Dermis blood vessel endothelial cell (primary cell): ENCODE measurements around the gene ERGIC3. TPM values are rescaled to one million over a fixed set of nuclear protein-coding genes. Genes with fewer than 3 reads are reported as not detected.
"Not testable (repeated sequence)": the region's sequence is repeated elsewhere in the genome, so short reads cannot be mapped to it uniquely, and the experiment has no call there.

ENCODE experiments used
- DNase-seq: peaks from one replicate; pipeline ENCODE4 v3.0.0; 2010
- total RNA-seq: library from RNA; depleted of rRNA; stranded (reverse); fragments of >200 nt; gene quantifications from 2 replicates; pipeline ENCODE4 v1.2.3, GENCODE V29; 2014

Gene ERGIC3
- total RNA-seq, result 256 and 484 TPM in 2 replicates

DNA sequence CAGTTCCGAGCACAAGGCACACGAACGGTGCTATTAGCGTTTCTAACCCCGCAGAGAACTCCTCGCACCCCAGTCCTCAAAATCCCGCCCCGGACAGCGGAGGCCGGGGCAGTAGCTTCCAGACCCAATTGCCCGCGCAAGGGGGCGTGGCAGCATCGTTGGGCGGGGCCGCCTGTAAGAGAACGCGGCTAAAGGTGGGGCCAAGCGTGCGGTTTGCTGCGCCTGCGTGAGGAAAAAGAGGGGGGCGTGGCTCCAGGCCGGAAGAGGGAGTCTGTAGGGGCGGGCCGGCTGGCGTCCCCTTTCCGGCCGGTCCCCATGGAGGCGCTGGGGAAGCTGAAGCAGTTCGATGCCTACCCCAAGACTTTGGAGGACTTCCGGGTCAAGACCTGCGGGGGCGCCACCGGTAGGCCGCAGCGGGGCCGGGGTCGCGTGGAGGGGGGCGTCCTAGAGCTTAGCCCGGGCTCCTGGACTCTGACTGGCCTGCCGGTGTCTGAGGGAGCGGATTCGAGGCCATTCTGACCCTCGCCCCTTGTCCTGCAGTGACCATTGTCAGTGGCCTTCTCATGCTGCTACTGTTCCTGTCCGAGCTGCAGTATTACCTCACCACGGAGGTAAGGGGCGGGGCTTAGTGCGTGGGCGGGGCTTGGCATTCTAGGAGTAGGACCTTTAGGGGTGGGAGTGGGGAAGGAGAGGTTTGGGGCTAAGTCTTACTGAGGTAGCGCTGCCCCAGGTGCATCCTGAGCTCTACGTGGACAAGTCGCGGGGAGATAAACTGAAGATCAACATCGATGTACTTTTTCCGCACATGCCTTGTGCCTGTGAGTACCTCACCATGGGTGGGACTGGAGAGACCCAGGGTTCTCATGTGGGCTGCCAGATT is at the start of gene ERGIC3:
ERGIC3 (plus strand) TSS at position 296 of the 880 bp plus-strand sequence; CDS start at position 316, 20 bp downstream.
- DNase-seq, result peak; percentile 96

DNA sequence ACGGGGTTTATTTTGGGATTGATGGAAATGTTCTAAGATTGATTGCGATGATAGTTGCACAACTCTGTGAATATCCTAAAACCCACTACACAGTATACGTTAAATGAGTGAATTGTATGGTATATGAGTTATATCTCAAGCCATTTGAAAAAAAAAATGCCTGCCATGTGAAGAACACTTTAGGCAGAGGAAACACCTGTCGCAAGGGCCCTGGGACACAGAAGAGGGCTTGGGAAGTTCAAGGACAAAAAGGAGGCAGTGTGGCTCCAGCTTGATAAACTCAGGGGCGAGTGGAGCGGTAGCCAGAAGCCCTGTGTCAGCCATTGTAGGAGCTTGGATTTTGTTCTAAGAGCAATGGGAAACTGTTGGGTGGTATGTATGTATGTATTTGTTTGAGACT is 49.5 kb upstream of the ERGIC3 start:
- no peak for DNase-seq

DNA sequence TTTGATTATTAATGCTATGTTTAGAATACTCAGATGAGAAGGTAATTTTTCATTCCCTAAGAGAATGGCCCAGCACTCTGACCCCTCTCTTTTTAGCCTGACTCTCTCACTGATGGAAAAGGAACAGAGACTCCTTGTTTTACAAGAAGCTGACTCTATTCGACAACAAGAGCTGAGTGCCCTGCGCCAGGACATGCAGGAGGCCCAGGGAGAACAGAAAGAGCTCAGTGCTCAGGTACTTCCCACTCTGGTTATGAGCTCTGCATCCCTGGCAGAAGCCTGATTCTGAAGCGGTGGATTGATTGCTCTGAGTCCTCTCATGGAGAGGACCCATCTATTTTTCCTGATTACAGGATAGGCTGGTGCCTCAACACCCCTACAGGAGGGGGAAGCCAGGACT is 45.4 kb upstream of the ERGIC3 start:
- no peak for DNase-seq

DNA sequence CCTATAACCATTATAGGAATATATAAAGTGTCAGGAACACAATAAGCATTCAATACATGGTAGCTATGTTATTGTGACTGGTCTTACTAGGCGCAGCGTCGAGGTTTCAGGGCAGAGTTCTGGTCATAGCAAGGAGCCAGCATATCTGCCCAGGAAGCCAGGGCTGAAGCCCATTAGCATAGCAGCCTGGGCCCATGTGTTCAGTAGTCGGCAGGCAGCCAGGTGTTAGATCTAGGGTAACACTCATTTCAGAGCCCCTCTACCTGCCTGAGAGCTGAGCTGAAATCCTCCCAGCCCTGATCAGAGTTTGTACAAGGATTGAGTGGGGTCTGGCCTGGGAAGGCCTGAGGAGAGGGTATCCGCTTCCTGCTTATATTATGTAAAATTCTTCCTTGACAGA is 44.6 kb upstream of the ERGIC3 start:
- no peak for DNase-seq

DNA sequence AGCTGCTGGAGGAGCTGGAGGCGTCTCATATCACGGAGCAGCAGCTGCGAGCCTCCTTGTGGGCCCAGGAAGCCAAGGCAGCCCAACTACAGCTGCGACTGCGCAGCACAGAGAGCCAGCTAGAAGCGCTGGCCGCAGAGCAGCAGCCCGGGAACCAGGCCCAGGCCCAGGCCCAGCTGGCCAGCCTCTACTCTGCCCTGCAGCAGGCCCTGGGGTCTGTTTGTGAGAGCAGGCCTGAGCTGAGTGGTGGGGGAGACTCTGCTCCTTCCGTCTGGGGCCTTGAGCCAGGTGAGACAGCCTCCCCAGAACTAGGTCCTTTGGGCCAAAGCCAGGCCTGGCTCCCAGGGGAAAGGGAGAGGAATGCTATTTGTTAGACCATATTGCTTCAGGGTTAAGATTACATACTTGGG is 44.1 kb upstream of the ERGIC3 start:
- DNase-seq, result no peak

DNA sequence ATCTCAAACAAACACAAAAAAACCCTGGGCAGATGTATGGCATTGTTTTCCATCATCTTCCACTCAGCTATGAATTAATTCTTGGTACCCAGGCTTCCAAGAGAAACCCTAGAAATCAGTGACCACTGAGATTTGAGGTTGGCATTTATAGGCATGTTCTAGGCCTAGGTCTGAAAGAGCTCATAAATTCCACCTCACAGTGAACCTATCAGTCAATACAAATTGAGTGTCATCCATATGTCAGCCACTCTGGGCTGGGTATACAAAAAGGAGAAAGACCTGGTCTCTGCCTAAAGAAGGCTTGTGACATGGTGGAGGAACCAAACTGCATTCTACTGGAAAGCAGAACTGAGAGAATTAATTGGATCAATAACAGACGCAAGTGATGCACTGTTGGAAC is 42.6 kb upstream of the ERGIC3 start:
- no peak for DNase-seq

DNA sequence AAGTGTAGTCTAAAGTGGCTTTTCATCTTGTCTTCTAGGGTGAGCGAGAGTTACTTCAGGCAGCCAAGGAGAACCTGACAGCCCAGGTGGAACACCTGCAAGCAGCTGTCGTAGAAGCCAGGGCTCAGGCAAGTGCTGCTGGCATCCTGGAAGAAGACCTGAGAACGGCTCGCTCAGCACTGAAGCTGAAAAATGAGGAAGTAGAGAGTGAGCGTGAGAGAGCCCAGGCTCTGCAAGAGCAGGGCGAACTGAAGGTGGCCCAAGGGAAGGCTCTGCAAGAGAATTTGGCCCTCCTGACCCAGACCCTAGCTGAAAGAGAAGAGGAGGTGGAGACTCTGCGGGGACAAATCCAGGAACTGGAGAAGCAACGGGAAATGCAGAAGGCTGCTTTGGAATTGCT is 39.5 kb upstream of the ERGIC3 start:
- DNase-seq, result no peak

DNA sequence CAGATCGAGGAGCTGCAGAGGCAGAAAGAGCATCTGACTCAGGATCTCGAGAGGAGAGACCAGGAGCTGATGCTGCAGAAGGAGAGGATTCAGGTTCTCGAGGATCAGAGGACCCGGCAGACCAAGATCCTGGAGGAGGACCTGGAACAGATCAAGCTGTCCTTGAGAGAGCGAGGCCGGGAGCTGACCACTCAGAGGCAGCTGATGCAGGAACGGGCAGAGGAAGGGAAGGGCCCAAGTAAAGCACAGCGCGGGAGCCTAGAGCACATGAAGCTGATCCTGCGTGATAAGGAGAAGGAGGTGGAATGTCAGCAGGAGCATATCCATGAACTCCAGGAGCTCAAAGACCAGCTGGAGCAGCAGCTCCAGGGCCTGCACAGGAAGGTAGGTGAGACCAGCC is 38.6 kb upstream of the ERGIC3 start:
- no peak for DNase-seq

DNA sequence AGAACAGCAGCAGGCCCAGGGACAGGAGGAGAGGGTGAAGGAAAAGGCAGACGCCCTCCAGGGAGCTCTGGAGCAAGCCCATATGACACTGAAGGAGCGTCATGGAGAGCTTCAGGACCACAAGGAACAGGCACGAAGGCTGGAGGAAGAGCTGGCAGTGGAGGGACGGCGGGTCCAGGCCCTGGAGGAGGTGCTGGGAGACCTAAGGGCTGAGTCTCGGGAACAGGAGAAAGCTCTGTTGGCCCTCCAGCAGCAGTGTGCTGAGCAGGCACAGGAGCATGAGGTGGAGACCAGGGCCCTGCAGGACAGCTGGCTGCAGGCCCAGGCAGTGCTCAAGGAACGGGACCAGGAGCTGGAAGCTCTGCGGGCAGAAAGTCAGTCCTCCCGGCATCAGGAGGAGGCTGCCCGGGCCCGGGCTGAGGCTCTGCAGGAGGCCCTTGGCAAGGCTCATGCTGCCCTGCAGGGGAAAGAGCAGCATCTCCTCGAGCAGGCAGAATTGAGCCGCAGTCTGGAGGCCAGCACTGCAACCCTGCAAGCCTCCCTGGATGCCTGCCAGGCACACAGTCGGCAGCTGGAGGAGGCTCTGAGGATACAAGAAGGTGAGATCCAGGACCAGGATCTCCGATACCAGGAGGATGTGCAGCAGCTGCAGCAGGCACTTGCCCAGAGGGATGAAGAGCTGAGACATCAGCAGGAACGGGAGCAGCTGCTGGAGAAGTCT is 37.9 kb upstream of the ERGIC3 start:
- no peak for DNase-seq

DNA sequence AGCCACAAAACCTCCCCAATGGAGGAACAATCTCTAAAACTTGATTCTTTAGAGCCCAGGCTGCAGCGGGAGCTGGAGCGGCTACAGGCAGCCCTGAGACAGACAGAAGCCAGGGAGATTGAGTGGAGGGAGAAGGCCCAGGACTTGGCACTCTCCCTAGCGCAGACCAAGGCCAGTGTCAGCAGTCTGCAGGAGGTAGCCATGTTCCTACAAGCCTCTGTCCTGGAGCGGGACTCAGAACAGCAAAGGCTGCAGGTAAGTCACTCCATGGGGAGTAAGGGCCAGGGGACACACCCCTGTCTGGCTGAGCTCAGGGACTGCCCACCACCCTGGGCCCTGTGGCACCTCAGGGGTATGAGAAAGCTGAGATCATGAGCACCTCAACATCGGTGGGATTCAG is 37.1 kb upstream of the ERGIC3 start:
- DNase-seq, result no peak

DNA sequence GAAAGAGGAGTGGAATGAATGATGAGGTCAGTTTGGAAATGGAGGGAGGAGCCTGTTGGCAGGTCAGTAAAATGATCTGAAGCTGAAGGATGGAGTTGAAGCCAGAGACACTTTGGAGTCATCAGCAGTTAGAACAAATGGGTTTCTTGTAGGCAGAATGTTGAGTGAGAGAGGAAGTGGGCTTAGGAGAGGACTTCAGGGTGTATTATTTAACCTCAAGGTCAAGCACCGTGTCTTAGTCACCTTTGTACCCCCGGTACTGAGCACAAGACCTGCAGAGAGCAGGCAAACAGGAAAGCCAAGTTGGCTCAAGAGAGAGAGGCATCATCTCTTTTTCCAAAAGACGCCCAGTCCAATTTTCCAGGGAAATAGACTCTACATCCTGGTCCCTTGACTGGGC is 35.7 kb upstream of the ERGIC3 start:
- no peak for DNase-seq

DNA sequence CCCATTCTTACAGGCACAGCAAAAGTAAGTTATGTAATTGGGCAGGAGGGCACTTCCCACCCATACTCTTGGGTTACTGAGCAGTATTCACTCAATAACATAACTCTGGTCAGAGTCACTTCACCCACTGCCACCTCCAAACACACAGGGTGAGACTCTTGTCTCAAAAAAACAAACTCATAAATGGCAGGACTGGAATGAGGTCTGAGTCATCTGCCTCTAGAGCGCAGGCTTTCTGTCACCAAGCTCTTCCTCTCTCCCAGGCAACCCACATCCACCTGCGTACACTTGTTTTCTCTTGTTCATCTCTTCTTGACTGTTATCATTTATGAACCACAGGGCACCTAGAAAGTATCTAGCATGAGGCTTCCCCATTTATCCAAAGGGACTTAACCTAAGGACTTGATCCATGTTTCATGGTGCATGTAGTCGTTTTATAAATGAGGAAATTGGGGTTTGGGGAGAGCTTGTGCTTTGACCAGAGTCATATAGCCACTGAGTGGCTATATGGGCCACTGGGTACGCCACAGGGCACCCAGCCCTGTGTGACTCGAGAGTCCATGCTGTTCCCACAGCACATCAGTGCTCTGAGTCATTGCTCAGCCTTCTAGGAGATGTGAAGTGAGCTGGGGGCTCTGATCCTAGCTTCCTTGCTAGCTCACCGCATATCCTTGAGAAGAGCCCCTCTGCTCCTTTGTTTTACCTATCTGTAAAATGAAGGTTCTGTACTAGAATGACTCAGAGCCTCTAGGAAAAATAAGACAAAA is 34.8 kb upstream of the ERGIC3 start:
- DNase-seq, result peak; percentile 28

DNA sequence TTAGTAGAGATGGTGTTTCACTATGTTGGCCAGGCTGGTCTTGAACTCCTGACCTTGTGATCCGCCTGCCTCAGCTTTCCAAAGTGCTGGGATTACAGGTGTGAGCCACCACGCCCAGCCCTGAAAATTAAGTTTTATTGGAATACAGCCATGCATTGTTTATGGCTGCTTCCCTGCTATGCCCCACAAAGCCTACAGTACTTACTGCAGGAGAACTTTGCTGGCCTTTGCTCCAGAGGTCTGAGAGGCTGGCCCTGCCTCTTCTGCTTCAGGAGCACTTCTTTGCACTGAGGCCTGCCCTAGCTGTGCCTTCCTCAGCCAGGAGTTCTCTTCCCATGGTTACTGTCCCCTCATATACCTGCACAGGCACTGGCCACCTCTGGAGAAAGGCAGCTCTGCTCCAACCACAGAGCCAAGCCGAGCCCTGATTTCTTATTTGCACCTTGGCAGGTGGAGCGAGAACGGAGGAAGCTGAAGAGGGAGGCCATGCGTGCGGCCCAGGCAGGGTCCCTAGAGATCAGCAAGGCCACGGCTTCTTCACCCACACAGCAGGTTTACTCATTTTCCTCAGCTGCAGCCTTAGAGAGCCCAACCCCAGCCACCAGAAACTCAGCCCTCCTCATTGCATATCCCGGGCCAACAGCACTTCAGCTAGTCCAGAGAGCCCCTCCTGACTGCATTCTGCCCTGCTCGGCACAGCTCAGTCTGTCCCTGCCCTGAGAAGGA is 33.2 kb upstream of the ERGIC3 start:
- DNase-seq, result no peak

DNA sequence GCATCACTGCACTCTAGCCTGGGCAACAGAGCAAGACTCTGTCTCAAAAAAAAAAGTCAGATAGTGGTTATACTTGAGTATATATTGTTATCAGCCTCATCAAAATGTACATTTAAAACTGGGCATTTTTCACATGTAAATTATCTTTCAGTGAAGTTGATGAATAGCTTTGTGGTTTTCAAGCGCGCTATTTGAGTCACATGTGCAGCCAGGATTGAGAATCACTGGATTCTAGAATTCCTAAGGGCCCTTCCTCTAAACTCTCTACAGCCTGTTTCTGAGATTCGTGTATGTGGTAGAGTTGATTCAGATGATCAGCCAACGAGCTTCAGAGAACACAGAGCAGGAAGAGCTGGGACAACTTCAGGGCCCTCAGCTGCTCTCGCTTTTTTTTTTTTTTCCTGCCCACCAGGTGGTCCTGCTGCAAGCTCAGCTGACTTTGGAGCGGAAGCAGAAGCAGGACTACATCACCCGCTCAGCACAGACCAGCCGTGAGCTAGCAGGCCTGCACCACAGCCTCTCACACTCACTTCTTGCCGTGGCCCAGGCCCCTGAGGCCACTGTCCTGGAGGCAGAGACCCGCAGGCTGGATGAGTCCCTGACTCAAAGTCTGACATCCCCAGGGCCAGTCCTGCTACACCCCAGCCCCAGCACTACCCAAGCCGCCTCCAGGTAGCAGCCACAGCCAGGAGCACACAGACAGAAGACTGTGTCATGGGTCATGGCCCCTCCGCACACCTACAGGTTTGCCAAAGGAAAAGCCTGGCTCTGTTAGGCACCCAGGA is 30.7 kb upstream of the ERGIC3 start:
- DNase-seq, result no peak

DNA sequence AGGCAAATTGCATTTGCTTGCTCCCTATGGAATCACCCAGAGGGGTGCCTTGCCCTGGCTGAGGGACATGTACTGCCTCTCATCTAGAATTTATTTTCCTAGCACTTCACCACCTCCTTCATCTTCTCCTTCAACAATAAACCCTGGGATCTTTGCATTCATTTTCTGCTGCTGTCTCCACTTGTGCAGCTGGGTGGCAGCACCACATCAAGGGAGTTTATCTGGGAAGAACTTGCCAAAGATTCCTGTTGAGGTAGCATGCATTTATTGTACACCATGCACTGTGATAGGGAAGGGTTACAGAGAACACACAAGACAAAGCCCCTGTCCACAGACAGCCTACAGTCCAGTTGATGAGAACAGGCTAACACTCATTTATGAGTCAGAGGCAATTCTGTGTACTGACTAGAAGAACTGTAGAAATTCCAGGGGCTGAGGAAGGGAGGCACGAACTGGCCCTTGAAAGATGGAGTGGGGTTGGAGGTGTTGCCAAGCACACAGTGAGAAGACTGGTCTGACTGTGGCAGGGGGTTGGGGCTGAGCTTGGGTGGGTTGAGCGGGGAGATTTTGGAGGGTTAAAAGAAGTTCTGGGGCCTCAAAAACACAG is 30.0 kb upstream of the ERGIC3 start:
- peak; percentile 68 for DNase-seq

DNA sequence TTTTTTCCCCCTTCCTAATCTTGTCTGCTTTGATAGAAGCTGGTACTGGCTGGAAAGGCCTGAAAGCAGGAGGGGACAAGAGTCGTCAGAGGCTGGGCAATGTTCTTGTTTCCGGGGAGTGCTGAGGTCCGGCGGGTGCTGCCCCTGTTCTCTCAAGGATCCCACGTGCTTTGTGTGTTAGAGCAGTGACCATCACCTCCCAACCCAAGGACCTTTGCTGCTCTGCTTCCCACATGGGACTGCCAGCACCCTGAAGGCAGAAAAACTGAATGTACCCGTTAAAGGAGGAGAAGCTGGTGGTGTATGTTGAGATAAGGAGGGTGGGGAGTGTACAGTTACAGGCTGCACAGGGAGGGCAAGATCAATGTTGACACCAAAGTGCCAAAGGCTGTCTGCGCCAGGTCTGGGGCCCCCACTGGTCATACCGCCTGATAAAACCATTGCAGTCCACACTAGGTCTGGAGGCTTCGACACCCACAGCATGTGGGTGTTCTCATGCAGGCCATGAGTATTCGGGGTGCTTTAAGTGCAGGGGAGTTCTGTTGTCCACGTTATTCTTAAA is 27.4 kb upstream of the ERGIC3 start:
- DNase-seq, result no peak

DNA sequence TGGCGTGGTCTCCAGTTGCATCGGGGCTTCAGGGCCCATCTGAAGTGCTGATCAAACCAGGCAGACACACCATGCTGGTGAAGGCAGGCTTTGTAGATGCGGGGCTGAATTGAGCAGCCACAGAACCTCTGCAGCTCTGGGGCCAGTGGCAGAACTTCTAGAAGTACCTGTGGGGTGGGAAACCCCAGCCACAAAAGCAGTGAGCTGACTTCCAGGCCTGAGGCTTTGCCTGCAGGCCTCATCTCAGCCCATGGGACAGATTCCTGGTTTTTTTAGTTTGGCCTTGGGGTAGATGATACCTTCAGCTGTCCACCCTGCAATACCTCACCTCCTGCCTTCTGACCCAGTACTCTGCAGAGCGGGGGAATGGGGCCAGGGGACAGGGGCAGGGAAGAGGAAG is 26.5 kb upstream of the ERGIC3 start:
- DNase-seq, result no peak

DNA sequence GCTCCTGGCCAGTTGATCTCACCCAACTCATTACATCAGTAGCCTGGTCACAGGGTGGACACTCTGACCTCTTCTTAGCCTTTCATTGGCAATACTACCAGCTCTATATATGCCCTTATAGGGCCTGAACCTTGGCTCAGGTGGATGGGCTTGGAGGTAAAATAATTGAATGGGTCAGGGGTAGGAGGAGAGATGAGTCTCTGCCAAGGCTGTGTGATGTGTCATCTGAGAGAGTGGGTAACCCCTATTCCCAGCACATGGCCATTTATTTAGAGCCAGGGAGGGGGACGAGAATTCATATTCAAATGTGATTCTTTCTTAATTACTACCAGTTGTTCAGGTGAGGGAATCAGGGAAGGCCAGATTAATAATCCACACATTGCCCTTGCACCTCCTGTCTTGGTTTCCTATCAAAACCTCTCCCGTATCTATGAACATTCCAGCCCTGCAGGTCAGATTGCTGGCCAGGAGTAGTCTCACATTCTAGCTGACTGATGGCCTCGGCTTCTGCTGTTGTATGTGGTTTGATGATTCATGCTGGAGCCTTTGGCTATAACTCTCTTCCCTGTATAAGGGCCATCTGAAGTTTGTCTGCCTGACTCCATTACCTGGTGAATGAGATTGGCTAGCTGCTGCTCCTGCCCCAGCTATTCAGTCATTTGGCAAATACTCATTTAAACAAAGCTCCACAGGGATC is 25.8 kb upstream of the ERGIC3 start:
- no peak for DNase-seq

DNA sequence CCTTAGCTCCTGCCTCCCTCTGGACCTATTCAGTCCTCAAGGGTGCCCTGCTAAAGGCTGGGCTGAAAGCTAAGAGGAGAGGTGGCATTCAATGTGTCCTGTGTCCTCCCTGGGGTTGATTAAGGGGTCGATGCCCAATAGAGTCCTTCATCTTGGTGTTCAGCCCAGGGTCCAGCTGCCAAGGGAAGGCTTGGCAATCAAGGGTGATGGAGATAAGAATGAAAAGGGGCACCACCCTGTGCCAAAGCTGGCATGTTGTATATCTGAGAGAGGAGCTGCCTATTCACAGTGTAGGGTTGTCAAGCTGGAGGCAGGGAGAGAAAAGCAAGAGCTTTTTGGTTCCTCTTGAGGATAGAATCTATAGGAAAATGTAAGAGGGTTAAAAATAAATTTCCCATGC is 24.8 kb upstream of the ERGIC3 start:
- no peak for DNase-seq

DNA sequence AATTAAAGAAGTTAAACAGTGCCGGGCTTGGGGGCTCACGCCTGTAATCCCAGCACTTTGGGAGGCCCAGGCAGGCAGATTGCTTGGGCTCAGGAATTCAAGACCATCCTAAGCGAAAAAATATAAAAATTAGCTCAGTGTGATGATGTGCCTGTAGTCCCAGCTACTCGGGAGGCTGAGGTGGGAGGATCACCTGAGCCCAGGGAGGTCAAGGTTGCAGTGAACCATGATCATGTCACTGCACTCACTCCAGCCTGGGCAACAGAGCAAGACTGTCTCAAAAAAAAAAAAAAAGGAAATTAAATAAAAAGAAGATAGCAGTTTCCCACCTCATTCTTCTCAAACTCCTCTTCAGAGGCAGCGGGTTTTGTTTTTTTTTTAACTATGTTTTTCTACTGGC is 24.1 kb upstream of the ERGIC3 start:
- DNase-seq, result not testable (repeated sequence)
